ENCODE data around the gene LAD1. TPM values are rescaled to one million over a fixed set of nuclear protein-coding genes. Genes with fewer than 3 reads are reported as not detected.

LAD1 gene
- total RNA-seq, 5 donors from 2014 or later (not counting 1 experiment from before 2014, with no cell fraction given) = 0.53 to 1.7 (median 1.1) TPM; not detected in 2

- Mint-ChIP-seq H3K27me3 (peaks cover 1 to 6% of the 10 kb centered on the region in 2 donors), H3K4me1 (no peaks in the 10 kb centered on the region)
- POLR2A ChIA-PET = no interaction called here
These were observed 63.2 kb downstream of the LAD1 start for GRCh38 chr1:201335901-201336300.

GRCh38 chr1:201335174-201335870 is 63.8 kb downstream of the LAD1 start:
- no peak for DNase-seq
- ChIA-PET POLR2A (no interaction called here), CTCF (no interaction called here)
- H3K27me3 Mint-ChIP-seq = peaks cover 1 to 6% of the 10 kb centered on the region in 2 donors
- no peak for ATAC-seq (replicated peaks in 1 of 4)
- Histone ChIP-seq H3K4me3 (ENCODE audit: control insufficient read depth in 1 of 2, extremely low read depth in 1 of 2, low read length in 1 of 2) (no peak overlapping the region), H3K4me1 (ENCODE audit: control insufficient read depth in 1 of 2, extremely low read depth in 1 of 2, insufficient read depth in 2 of 2, low read length in 2 of 2) (no peaks in the 10 kb centered on the region), H3K9me3 (no peaks in the 10 kb centered on the region), H3K27ac (ENCODE audit: low read length) (no peak overlapping the region), H3K36me3 (ENCODE audit: control insufficient read depth in 2 of 2, extremely low read depth in 1 of 2, insufficient read depth in 1 of 2, low read length in 1 of 2) (no peaks in the 10 kb centered on the region), H3K27me3 (replicated peaks in 1 of 2; ENCODE audit: control insufficient read depth in 2 of 2, extremely low read depth in 1 of 2, insufficient read depth in 2 of 2, low read length in 1 of 2) (peaks cover 0 to 23% of the 10 kb centered on the region in 2 experiments)
- WGBS (ENCODE audit: insufficient coverage) = 84% methylated on average over 6 of the region's 10 CpGs
- H3K36me3 Mint-ChIP-seq = no peaks in the 10 kb centered on the region
- no peaks in the 10 kb centered on the region for H3K4me1 Mint-ChIP-seq
- H3K27ac Mint-ChIP-seq = no peak overlapping the region
- no peaks in the 10 kb centered on the region for H3K9me3 Mint-ChIP-seq
- no peak overlapping the region for H3K4me3 Mint-ChIP-seq

More at GRCh38 chr1:201335901-201336300, 63.2 kb downstream of the LAD1 start:
- Mint-ChIP-seq H3K36me3 (no peaks in the 10 kb centered on the region), H3K9me3 (no peaks in the 10 kb centered on the region), H3K27ac (no peak overlapping the region), H3K4me3 (no peak overlapping the region)
- ATAC-seq (replicated peaks in 1 of 4) = no peak
- H3K9me3 ChIP-seq = no peaks in the 10 kb centered on the region
- DNase-seq = no peak
- H3K27me3 ChIP-seq (replicated peaks in 1 of 2; ENCODE audit: control insufficient read depth in 2 of 2, extremely low read depth in 1 of 2, insufficient read depth in 2 of 2, low read length in 1 of 2) = peaks cover 0 to 23% of the 10 kb centered on the region in 2 experiments
- H3K27ac ChIP-seq (ENCODE audit: low read length) = no peak overlapping the region
- WGBS (ENCODE audit: insufficient coverage) = no CpG with 5 or more reads among the region's 3 CpGs
- no peaks in the 10 kb centered on the region for H3K36me3 ChIP-seq (ENCODE audit: control insufficient read depth in 2 of 2, extremely low read depth in 1 of 2, insufficient read depth in 1 of 2, low read length in 1 of 2)
- no peaks in the 10 kb centered on the region for H3K4me1 ChIP-seq (ENCODE audit: control insufficient read depth in 1 of 2, extremely low read depth in 1 of 2, insufficient read depth in 2 of 2, low read length in 2 of 2)
- no peak overlapping the region for H3K4me3 ChIP-seq (ENCODE audit: control insufficient read depth in 1 of 2, extremely low read depth in 1 of 2, low read length in 1 of 2)
- CTCF ChIA-PET = no interaction called here

- H3K36me3 ChIP-seq (ENCODE audit: control insufficient read depth in 2 of 2, extremely low read depth in 1 of 2, insufficient read depth in 1 of 2, low read length in 1 of 2) = no peaks in the 10 kb centered on the region
- Mint-ChIP-seq H3K9me3 (no peaks in the 10 kb centered on the region), H3K36me3 (no peaks in the 10 kb centered on the region), H3K27me3 (peaks cover under 1 to 6% of the 10 kb centered on the region in 2 donors), H3K4me1 (no peaks in the 10 kb centered on the region), H3K27ac (no peak overlapping the region), H3K4me3 (no peak overlapping the region)
- no peak overlapping the region for H3K4me3 ChIP-seq (ENCODE audit: control insufficient read depth in 1 of 2, extremely low read depth in 1 of 2, low read length in 1 of 2)
- ChIA-PET CTCF (no interaction called here), POLR2A (no interaction called here)
- WGBS (ENCODE audit: insufficient coverage) = no CpG with 5 or more reads among the region's 11 CpGs
- H3K27ac ChIP-seq (ENCODE audit: low read length) = no peak overlapping the region
- no peaks in the 10 kb centered on the region for H3K4me1 ChIP-seq (ENCODE audit: control insufficient read depth in 1 of 2, extremely low read depth in 1 of 2, insufficient read depth in 2 of 2, low read length in 2 of 2)
- H3K9me3 ChIP-seq = no peaks in the 10 kb centered on the region
- peaks cover 0 to 23% of the 10 kb centered on the region in 2 experiments for H3K27me3 ChIP-seq (replicated peaks in 1 of 2; ENCODE audit: control insufficient read depth in 2 of 2, extremely low read depth in 1 of 2, insufficient read depth in 2 of 2, low read length in 1 of 2)
- DNase-seq (no peak), ATAC-seq (replicated peaks in 1 of 4) (no peak)
These were observed 64.6 kb downstream of the LAD1 start for GRCh38 chr1:201334325-201335173.

GRCh38 chr1:201332616-201333335 is 66.3 kb downstream of the LAD1 start:
- DNase-seq (no peak), ATAC-seq (replicated peaks in 1 of 4) (no peak)
- H3K27me3 Mint-ChIP-seq = peaks cover 0 to 3% of the 10 kb centered on the region in 2 donors
- no peak overlapping the region for H3K27ac Mint-ChIP-seq
- Histone ChIP-seq H3K27ac (ENCODE audit: low read length) (no peak overlapping the region), H3K4me3 (ENCODE audit: control insufficient read depth in 1 of 2, extremely low read depth in 1 of 2, low read length in 1 of 2) (no peak overlapping the region), H3K36me3 (ENCODE audit: control insufficient read depth in 2 of 2, extremely low read depth in 1 of 2, insufficient read depth in 1 of 2, low read length in 1 of 2) (no peaks in the 10 kb centered on the region), H3K27me3 (replicated peaks in 1 of 2; ENCODE audit: control insufficient read depth in 2 of 2, extremely low read depth in 1 of 2, insufficient read depth in 2 of 2, low read length in 1 of 2) (peaks cover 0 to 20% of the 10 kb centered on the region in 2 experiments), H3K4me1 (ENCODE audit: control insufficient read depth in 1 of 2, extremely low read depth in 1 of 2, insufficient read depth in 2 of 2, low read length in 2 of 2) (no peaks in the 10 kb centered on the region), H3K9me3 (no peaks in the 10 kb centered on the region)
- CTCF ChIA-PET = no interaction called here
- H3K9me3 Mint-ChIP-seq = no peaks in the 10 kb centered on the region
- no peak overlapping the region for H3K4me3 Mint-ChIP-seq
- H3K36me3 Mint-ChIP-seq = no peaks in the 10 kb centered on the region
- POLR2A ChIA-PET = no interaction called here
- 100% methylated on average over 3 of the region's 10 CpGs for WGBS (ENCODE audit: insufficient coverage)
- H3K4me1 Mint-ChIP-seq = no peaks in the 10 kb centered on the region

GRCh38 chr1:201332021-201332420 is 67.1 kb downstream of the LAD1 start:
- no peaks in the 10 kb centered on the region for H3K4me1 ChIP-seq (ENCODE audit: control insufficient read depth in 1 of 2, extremely low read depth in 1 of 2, insufficient read depth in 2 of 2, low read length in 2 of 2)
- ATAC-seq (replicated peaks in 1 of 4) = no peak
- no peaks in the 10 kb centered on the region for H3K4me1 Mint-ChIP-seq
- no peak overlapping the region for H3K27ac ChIP-seq (ENCODE audit: low read length)
- no peaks in the 10 kb centered on the region for H3K36me3 ChIP-seq (ENCODE audit: control insufficient read depth in 2 of 2, extremely low read depth in 1 of 2, insufficient read depth in 1 of 2, low read length in 1 of 2)
- peaks cover 0 to 3% of the 10 kb centered on the region in 2 donors for H3K27me3 Mint-ChIP-seq
- H3K9me3 ChIP-seq = no peaks in the 10 kb centered on the region
- 96% methylated on average over 4 of the region's 8 CpGs for WGBS (ENCODE audit: insufficient coverage)
- ChIA-PET POLR2A (no interaction called here), CTCF (no interaction called here)
- H3K36me3 Mint-ChIP-seq = no peaks in the 10 kb centered on the region
- DNase-seq = no peak
- H3K27ac Mint-ChIP-seq = no peak overlapping the region
- peaks cover 0 to 20% of the 10 kb centered on the region in 2 experiments for H3K27me3 ChIP-seq (replicated peaks in 1 of 2; ENCODE audit: control insufficient read depth in 2 of 2, extremely low read depth in 1 of 2, insufficient read depth in 2 of 2, low read length in 1 of 2)
- H3K4me3 ChIP-seq (ENCODE audit: control insufficient read depth in 1 of 2, extremely low read depth in 1 of 2, low read length in 1 of 2) = no peak overlapping the region
- no peak overlapping the region for H3K4me3 Mint-ChIP-seq
- H3K9me3 Mint-ChIP-seq = no peaks in the 10 kb centered on the region

- DNase-seq (no peak), ATAC-seq (replicated peaks in 1 of 4) (no peak)
- no peaks in the 10 kb centered on the region for H3K9me3 Mint-ChIP-seq
- H3K4me1 ChIP-seq (ENCODE audit: control insufficient read depth in 1 of 2, extremely low read depth in 1 of 2, insufficient read depth in 2 of 2, low read length in 2 of 2) = no peaks in the 10 kb centered on the region
- H3K27ac ChIP-seq (ENCODE audit: low read length) = no peak overlapping the region
- peaks cover 0 to 15% of the 10 kb centered on the region in 2 experiments for H3K27me3 ChIP-seq (replicated peaks in 1 of 2; ENCODE audit: control insufficient read depth in 2 of 2, extremely low read depth in 1 of 2, insufficient read depth in 2 of 2, low read length in 1 of 2)
- whole genome bisulfite sequencing (ENCODE audit: insufficient coverage) = 57% methylated on average over 1 of the region's 7 CpGs
- ChIA-PET CTCF (interaction anchor here in 1 of 2 donors (0.6 kb wide), 1 partner anchor 8 kb away, joined by 3 read pairs; no protein-coding TSS in a partner anchor), POLR2A (no interaction called here)
- no peaks in the 10 kb centered on the region for H3K36me3 Mint-ChIP-seq
- H3K36me3 ChIP-seq (ENCODE audit: control insufficient read depth in 2 of 2, extremely low read depth in 1 of 2, insufficient read depth in 1 of 2, low read length in 1 of 2) = no peaks in the 10 kb centered on the region
- no peak overlapping the region for H3K27ac Mint-ChIP-seq
- H3K4me3 ChIP-seq (ENCODE audit: control insufficient read depth in 1 of 2, extremely low read depth in 1 of 2, low read length in 1 of 2) = no peak overlapping the region
- peaks cover 0 to 3% of the 10 kb centered on the region in 2 donors for H3K27me3 Mint-ChIP-seq
- H3K4me3 Mint-ChIP-seq = no peak overlapping the region
- H3K4me1 Mint-ChIP-seq = no peaks in the 10 kb centered on the region
- H3K9me3 ChIP-seq = no peaks in the 10 kb centered on the region
These were observed 68.0 kb downstream of the LAD1 start for GRCh38 chr1:201331166-201331565.

Measured in T-cell (primary cell).